ENCODE measurements around the gene PLXDC1. TPM values are rescaled to one million over a fixed set of nuclear protein-coding genes. Genes with fewer than 3 reads are reported as not detected.
A peak's percentile ranks its signal among the peaks of the same experiment; 100 is the strongest.

PLXDC1 gene
- total RNA-seq, 1 experiment from 2014 or later = 2.0 TPM

DNA sequence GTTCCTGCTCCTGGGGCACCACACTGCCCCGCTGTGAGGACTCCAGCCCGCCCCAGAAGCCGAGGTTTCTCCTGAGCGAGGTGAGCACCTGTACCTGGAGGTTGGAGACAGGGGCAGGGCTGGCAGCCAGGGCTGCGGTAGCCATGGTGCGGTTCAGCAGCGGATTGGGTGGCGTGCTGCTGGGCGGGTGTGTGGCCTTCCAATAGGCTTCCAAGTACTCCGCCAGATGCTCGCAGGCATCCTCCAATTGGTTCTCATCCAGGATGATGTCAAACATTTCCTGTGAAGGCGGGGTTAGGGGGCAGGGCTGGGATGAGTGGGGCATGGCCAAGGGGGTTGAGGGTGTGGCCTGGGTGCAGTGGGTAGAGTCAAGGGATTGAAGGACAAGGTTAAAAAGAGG, 25.8 kb upstream of the PLXDC1 start:
- H3K27me3 Mint-ChIP-seq (ENCODE audit: low read depth) = peaks cover 2% of the 10 kb centered on the region
- H4K91ac ChIP-seq (ENCODE audit: insufficient read length, low read depth, low read length) = no peak overlapping the region
- H2AFZ ChIP-seq (ENCODE audit: low read length) = no peak overlapping the region
- H2BK120ac ChIP-seq (ENCODE audit: low read depth, low read length, poor library complexity, severe bottlenecking) = no peak overlapping the region
- H3K4ac ChIP-seq (ENCODE audit: low read depth, low read length) = no peak overlapping the region
- H3K23ac ChIP-seq (ENCODE audit: insufficient read length, low read depth, low read length) = no peak overlapping the region
- H2BK15ac ChIP-seq (ENCODE audit: low read depth, low read length) = no peak overlapping the region
- no peak overlapping the region for H4K8ac ChIP-seq (replicated peaks; ENCODE audit: insufficient read length, low read depth, low read length)
- no peaks in the 10 kb centered on the region for H3K79me1 ChIP-seq (ENCODE audit: insufficient read depth, low read depth, low read length, poor library complexity, severe bottlenecking)
- H2BK5ac ChIP-seq (ENCODE audit: insufficient read length, low read length) = no peak overlapping the region
- H2BK12ac ChIP-seq (ENCODE audit: insufficient read length, low read depth, low read length) = no peak overlapping the region
- H3K14ac ChIP-seq (ENCODE audit: insufficient read depth, low read length) = no peak overlapping the region
- H2AK5ac ChIP-seq (ENCODE audit: insufficient read length, low read length) = no peak overlapping the region
- H3K27me3 ChIP-seq (ENCODE audit: insufficient read depth, low read length) = no peaks in the 10 kb centered on the region
- no peaks in the 10 kb centered on the region for H3K9me3 Mint-ChIP-seq
- no peaks in the 10 kb centered on the region for H3K23me2 ChIP-seq (ENCODE audit: insufficient read length, low read depth, low read length, poor library complexity, severe bottlenecking)
- H3K36me3 Mint-ChIP-seq (ENCODE audit: insufficient read depth in 1 of 3, low read depth in 3 of 3) = peaks cover 10 to 46% (median 11%) of the 10 kb centered on the region in 3 experiments
- H3K9me3 ChIP-seq (ENCODE audit: control insufficient read depth, low read depth, low read length) = no peaks in the 10 kb centered on the region
- no peak overlapping the region for H3K27ac ChIP-seq (ENCODE audit: insufficient read length, low read depth, low read length)
- H3K4me2 ChIP-seq (ENCODE audit: insufficient read depth, insufficient read length, low read length) = no peak overlapping the region
- peak overlapping the region; percentile 36 to 67; a peak in 3 of 5 replicates for H3K4me3 Mint-ChIP-seq
- H3K9ac ChIP-seq (ENCODE audit: extremely low read depth, insufficient read length, low read length) = no peak overlapping the region
- no peak overlapping the region for H3T11ph ChIP-seq (ENCODE audit: low read length)
- no peaks in the 10 kb centered on the region; the same call in 1 of the 2 replicates for H3K4me1 ChIP-seq (ENCODE audit: insufficient read depth, low read length)
- peak; percentile 100 for DNase-seq
- H3K4me1 Mint-ChIP-seq = peaks cover 25 to 45% of the 10 kb centered on the region in 2 experiments
- TF ChIP-seq CTCF (conservative IDR thresholded peaks at IDR 0.05) = no peak
- H3K18ac ChIP-seq (ENCODE audit: insufficient read length, low read depth, low read length) = no peak overlapping the region
- H4K20me1 ChIP-seq (ENCODE audit: control insufficient read depth, insufficient read depth, insufficient read length) = no peaks in the 10 kb centered on the region
- no peak overlapping the region for H4K5ac ChIP-seq (ENCODE audit: insufficient read length, low read depth, low read length)
- no peak overlapping the region for H2BK20ac ChIP-seq (ENCODE audit: low read depth, low read length, poor library complexity, severe bottlenecking)
- H3K27ac Mint-ChIP-seq = peak overlapping the region; percentile 2 to 98 (median 97); a peak in 4 of 7 replicates
- H3K79me2 ChIP-seq (ENCODE audit: insufficient read depth, low read length) = no peaks in the 10 kb centered on the region
- no peak overlapping the region for H3K56ac ChIP-seq (ENCODE audit: insufficient read length, low read depth, low read length)
- WGBS (ENCODE audit: extremely low coverage, insufficient read length, low lambda C conversion rate) = no CpG with 5 or more reads among the region's 12 CpGs
